ENCODE measurements around the gene SERPINA1. TPM values are rescaled to one million over a fixed set of nuclear protein-coding genes. Genes with fewer than 3 reads are reported as not detected.
A peak's percentile ranks its signal among the peaks of the same experiment; 100 is the strongest.

SERPINA1 gene
- total and polyA plus RNA-seq, 2 of the 13 experiments (the other 11 are each of a cell fraction or from before 2014, with no cell fraction given): 3,266 to 11,015 TPM

DNA sequence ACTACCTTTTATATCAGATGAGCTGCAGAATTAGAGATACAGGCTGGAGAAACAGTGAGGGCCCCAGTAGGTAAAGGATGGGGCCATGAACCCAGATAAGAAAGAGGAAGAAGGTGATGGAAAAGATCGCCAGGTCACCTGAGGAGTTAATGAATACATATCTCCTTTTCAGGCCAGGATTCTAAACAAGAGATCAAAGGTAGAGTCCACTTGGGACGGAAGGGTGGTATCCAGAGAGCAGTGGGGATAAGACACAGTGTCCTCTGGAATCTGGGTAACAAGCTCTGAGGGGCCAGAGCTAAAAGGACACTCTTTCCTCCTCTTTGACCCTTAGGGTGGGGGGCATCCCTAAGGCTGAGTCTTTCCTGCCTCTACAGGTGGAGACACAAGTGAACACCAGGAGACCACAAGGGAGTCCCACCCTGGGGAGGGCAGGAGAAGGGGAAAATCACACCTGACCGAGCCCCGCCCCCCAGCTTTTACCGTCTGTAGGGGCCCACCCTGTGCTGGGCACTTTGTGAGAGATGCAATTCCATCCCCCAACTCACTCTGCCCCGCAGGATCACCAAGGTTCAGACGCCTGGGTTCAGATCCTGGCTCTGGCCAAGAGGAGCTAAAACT is 27.3 kb downstream of the SERPINA1 start (continued):
- TF ChIP-seq, protein P1, sequence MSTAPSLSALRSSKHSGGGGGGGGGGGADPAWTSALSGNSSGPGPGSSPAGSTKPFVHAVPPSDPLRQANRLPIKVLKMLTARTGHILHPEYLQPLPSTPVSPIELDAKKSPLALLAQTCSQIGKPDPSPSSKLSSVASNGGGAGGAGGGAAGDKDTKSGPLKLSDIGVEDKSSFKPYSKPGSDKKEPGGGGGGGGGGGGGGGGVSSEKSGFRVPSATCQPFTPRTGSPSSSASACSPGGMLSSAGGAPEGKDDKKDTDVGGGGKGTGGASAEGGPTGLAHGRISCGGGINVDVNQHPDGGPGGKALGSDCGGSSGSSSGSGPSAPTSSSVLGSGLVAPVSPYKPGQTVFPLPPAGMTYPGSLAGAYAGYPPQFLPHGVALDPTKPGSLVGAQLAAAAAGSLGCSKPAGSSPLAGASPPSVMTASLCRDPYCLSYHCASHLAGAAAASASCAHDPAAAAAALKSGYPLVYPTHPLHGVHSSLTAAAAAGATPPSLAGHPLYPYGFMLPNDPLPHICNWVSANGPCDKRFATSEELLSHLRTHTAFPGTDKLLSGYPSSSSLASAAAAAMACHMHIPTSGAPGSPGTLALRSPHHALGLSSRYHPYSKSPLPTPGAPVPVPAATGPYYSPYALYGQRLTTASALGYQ (CRISPR knock-in tag; IDR thresholded peaks at IDR 0.05): 0 out of 2 replicates have a peak, but pooled peaks have one; percentile 56
- TF ChIP-seq HNF4G (IDR thresholded peaks at IDR 0.05; ENCODE audit: borderline replicate concordance, low read depth, low read length) (peak; percentile 68; the same call in 1 of the 2 replicates), HNF4G (CRISPR knock-in tag; IDR thresholded peaks at IDR 0.05; ENCODE audit: borderline replicate concordance, low read depth) (no peak; the same call in 1 of the 2 replicates), KLF15 (CRISPR knock-in tag; IDR thresholded peaks at IDR 0.05; ENCODE audit: borderline replicate concordance) (no peak), ZSCAN22 (CRISPR knock-in tag; IDR thresholded peaks at IDR 0.05) (no peak), PITX1 (CRISPR knock-in tag; IDR thresholded peaks at IDR 0.05) (peak; percentile 35; the same call in 1 of the 2 replicates), ZBTB1 (CRISPR knock-in tag; IDR thresholded peaks at IDR 0.05; ENCODE audit: borderline replicate concordance) (no peak), HNRNPK (IDR thresholded peaks at IDR 0.05; ENCODE audit: low read depth, low read length, poor library complexity, severe bottlenecking) (no peak), HOXA5 (CRISPR knock-in tag; IDR thresholded peaks at IDR 0.05) (no peak), NCOA2 (CRISPR knock-in tag; IDR thresholded peaks at IDR 0.05) (peak; percentile 80), KLF12 (CRISPR knock-in tag; IDR thresholded peaks at IDR 0.05; ENCODE audit: borderline replicate concordance) (peak; percentile 41; the same call in 1 of the 2 replicates), KAT8 (CRISPR knock-in tag; IDR thresholded peaks at IDR 0.05) (no peak), ZNF550 (CRISPR knock-in tag; IDR thresholded peaks at IDR 0.05; ENCODE audit: borderline replicate concordance) (no peak), TGIF2 (CRISPR knock-in tag; IDR thresholded peaks at IDR 0.05) (no peak), ZNF841 (CRISPR knock-in tag; IDR thresholded peaks at IDR 0.05; ENCODE audit: borderline replicate concordance) (no peak), ZNF30 (CRISPR knock-in tag; IDR thresholded peaks at IDR 0.05) (no peak), ZNF678 (CRISPR knock-in tag; IDR thresholded peaks at IDR 0.05) (no peak), FOXK2 (IDR thresholded peaks at IDR 0.05) (no peak)
- TF ChIP-seq, protein P2, sequence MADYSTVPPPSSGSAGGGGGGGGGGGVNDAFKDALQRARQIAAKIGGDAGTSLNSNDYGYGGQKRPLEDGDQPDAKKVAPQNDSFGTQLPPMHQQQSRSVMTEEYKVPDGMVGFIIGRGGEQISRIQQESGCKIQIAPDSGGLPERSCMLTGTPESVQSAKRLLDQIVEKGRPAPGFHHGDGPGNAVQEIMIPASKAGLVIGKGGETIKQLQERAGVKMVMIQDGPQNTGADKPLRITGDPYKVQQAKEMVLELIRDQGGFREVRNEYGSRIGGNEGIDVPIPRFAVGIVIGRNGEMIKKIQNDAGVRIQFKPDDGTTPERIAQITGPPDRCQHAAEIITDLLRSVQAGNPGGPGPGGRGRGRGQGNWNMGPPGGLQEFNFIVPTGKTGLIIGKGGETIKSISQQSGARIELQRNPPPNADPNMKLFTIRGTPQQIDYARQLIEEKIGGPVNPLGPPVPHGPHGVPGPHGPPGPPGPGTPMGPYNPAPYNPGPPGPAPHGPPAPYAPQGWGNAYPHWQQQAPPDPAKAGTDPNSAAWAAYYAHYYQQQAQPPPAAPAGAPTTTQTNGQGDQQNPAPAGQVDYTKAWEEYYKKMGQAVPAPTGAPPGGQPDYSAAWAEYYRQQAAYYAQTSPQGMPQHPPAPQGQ (CRISPR knock-in tag; IDR thresholded peaks at IDR 0.05; ENCODE audit: borderline replicate concordance): no peak
- TF ChIP-seq, protein P3, sequence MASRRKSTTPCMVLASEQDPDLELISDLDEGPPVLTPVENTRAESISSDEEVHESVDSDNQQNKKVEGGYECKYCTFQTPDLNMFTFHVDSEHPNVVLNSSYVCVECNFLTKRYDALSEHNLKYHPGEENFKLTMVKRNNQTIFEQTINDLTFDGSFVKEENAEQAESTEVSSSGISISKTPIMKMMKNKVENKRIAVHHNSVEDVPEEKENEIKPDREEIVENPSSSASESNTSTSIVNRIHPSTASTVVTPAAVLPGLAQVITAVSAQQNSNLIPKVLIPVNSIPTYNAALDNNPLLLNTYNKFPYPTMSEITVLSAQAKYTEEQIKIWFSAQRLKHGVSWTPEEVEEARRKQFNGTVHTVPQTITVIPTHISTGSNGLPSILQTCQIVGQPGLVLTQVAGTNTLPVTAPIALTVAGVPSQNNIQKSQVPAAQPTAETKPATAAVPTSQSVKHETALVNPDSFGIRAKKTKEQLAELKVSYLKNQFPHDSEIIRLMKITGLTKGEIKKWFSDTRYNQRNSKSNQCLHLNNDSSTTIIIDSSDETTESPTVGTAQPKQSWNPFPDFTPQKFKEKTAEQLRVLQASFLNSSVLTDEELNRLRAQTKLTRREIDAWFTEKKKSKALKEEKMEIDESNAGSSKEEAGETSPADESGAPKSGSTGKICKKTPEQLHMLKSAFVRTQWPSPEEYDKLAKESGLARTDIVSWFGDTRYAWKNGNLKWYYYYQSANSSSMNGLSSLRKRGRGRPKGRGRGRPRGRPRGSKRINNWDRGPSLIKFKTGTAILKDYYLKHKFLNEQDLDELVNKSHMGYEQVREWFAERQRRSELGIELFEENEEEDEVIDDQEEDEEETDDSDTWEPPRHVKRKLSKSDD (CRISPR knock-in tag; IDR thresholded peaks at IDR 0.05; ENCODE audit: low read depth): no peak
- TF ChIP-seq, protein P4, sequence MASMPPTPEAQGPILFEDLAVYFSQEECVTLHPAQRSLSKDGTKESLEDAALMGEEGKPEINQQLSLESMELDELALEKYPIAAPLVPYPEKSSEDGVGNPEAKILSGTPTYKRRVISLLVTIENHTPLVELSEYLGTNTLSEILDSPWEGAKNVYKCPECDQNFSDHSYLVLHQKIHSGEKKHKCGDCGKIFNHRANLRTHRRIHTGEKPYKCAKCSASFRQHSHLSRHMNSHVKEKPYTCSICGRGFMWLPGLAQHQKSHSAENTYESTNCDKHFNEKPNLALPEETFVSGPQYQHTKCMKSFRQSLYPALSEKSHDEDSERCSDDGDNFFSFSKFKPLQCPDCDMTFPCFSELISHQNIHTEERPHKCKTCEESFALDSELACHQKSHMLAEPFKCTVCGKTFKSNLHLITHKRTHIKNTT (CRISPR knock-in tag; IDR thresholded peaks at IDR 0.05): no peak
- TF ChIP-seq, protein P5, sequence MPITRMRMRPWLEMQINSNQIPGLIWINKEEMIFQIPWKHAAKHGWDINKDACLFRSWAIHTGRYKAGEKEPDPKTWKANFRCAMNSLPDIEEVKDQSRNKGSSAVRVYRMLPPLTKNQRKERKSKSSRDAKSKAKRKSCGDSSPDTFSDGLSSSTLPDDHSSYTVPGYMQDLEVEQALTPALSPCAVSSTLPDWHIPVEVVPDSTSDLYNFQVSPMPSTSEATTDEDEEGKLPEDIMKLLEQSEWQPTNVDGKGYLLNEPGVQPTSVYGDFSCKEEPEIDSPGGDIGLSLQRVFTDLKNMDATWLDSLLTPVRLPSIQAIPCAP (CRISPR knock-in tag; IDR thresholded peaks at IDR 0.05; ENCODE audit: low read depth): no peak
